DOHH2 (cell line): ENCODE results near the gene FLCN.
"Not testable (repeated sequence)": the region's sequence is repeated elsewhere in the genome, so short reads cannot be mapped to it uniquely, and the experiment has no call there.

ENCODE experiments used
- H3F3A ChIP-seq: fragments of 200-600 bp; sonication (generic), shearing (Covaris generic); 2 replicates; pipeline ENCODE4 v1.6.0; 2016; ENCODE audit warnings: antibody characterized with exemption, mild to moderate bottlenecking; ENCODE audit not compliant: control insufficient read depth, insufficient read depth
- H3K27ac ChIP-seq: fragments of 200-600 bp; sonication (generic); 2 replicates; pipeline ENCODE4 v1.5.1; 2014; ENCODE audit warnings: low read depth, mild to moderate bottlenecking, low read length, moderate library complexity
- H3K27me3 ChIP-seq: fragments of 200-600 bp; sonication (generic); 2 replicates; pipeline ENCODE4 v1.6.1; 2014; ENCODE audit warnings: mild to moderate bottlenecking, low read length, mixed read lengths; ENCODE audit not compliant: control insufficient read depth
- H3K36me3 ChIP-seq: fragments of 200-600 bp; sonication (generic); 2 replicates; pipeline ENCODE4 v1.6.1; 2014; ENCODE audit warnings: mild to moderate bottlenecking, low read length, moderate library complexity, mixed read lengths; ENCODE audit not compliant: control insufficient read depth
- H3K4me1 ChIP-seq: fragments of 200-600 bp; sonication (generic); 2 replicates; pipeline ENCODE4 v1.6.1; 2014; ENCODE audit warnings: mild to moderate bottlenecking, low read length, mixed read lengths; ENCODE audit not compliant: control insufficient read depth
- H3K4me2 ChIP-seq: fragments of 200-600 bp; sonication (generic); 2 replicates; pipeline ENCODE4 v1.6.0; 2014; ENCODE audit warnings: mild to moderate bottlenecking, low read length, moderate library complexity
- H3K4me3 ChIP-seq: fragments of 200-600 bp; sonication (generic); 2 replicates; pipeline ENCODE4 v1.5.1; 2014; ENCODE audit warnings: mild to moderate bottlenecking, low read length, mixed read lengths
- H3K79me2 ChIP-seq: fragments of 200-600 bp; sonication (generic); 2 replicates; pipeline ENCODE4 v1.6.1; 2014; ENCODE audit warnings: mild to moderate bottlenecking, low read length, mixed read lengths; ENCODE audit not compliant: control insufficient read depth
- H3K9me2 ChIP-seq: fragments of 200-600 bp; sonication (generic); replicated peaks from 2 replicates; pipeline ENCODE4 v1.6.1; 2014; ENCODE audit warnings: mild to moderate bottlenecking, low read length, mixed read lengths; ENCODE audit not compliant: control insufficient read depth
- H3K9me3 ChIP-seq: fragments of 200-600 bp; sonication (generic); 2 replicates; pipeline ENCODE4 v1.6.1; 2014; ENCODE audit warnings: antibody characterized with exemption, low read length, mixed read lengths; ENCODE audit not compliant: control insufficient read depth, insufficient read depth
- H4K20me1 ChIP-seq: fragments of 200-600 bp; sonication (generic); 2 replicates; pipeline ENCODE4 v1.6.0; 2014; ENCODE audit warnings: low read depth, mild to moderate bottlenecking, antibody characterized with exemption, low read length, moderate library complexity; ENCODE audit not compliant: control insufficient read depth, insufficient read depth
- EZH2phosphoT487 ChIP-seq: fragments of 200-600 bp; sonication (generic); IDR thresholded peaks from 2 replicates; pipeline ENCODE4 v1.6.1; 2017; ENCODE audit warnings: borderline replicate concordance, mild to moderate bottlenecking, antibody characterized with exemption, low read length, moderate library complexity, mixed read lengths
- TF ChIP-seq, protein P1 (sequence below): fragments of 200-600 bp; sonication (generic); IDR thresholded peaks from one replicate; pipeline ENCODE4 v1.5.1; 2014; ENCODE audit warnings: antibody characterized with exemption, mild to moderate bottlenecking, low read depth, low read length; ENCODE audit not compliant: poor library complexity, severe bottlenecking

Gene FLCN

DNA sequence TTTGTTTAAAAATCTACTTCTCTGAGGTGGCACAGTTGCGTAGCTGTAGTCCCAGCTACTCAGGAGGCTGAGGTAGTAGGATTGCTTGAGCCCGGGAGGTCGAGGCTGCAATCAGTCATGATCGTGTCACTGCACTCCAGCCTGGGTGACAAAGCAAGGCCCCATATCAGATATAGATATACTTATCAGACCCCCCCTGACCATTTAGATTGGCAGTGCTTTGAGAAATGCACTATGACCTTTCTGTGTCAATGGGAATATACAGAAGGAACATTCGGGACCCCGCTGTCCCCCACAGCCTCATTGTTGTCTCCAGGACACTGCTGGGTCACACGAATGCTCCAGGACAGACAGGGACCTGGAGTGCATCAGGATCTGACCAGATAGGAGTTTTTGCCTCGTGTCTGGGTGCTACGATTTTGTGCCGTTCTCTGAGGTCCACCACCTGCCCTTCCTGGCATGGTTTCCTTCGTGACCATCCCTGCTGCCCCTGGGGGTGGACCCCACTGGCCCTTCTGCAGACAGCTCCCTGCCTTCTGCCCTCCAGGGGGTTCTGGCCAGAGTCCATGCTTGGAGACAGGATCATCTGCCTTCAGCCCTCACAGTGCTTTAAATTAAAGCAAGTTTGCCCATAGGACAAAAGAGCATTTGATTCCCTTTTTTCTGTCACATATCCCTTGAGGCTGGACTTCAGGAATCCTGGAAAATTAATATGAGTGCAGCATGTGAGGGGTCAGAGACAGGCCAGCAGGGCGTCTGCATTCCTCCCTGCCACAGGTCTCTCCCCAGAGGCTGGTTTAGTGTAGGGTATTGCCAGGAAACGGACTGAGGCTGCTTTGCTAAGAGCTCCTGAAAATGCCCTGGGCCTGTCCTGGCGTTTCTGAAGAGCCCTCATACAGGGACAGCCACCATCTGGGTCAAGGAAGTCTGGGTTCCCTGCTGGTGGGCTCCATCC, 50.1 kb downstream of the FLCN start:
- no peaks in the 10 kb centered on the region for H3K9me2 ChIP-seq
- no peaks in the 10 kb centered on the region for H4K20me1 ChIP-seq
- no peaks in the 10 kb centered on the region for H3K79me2 ChIP-seq
- H3K27ac ChIP-seq = no peak overlapping the region
- H3F3A ChIP-seq = peaks cover 2% of the 10 kb centered on the region; the same call in 1 of the 2 replicates
- H3K4me1 ChIP-seq = peaks cover 17% of the 10 kb centered on the region
- no peak overlapping the region for H3K4me3 ChIP-seq
- peaks cover 27% of the 10 kb centered on the region for H3K36me3 ChIP-seq
- H3K27me3 ChIP-seq = no peaks in the 10 kb centered on the region
- no peak overlapping the region for H3K4me2 ChIP-seq
- TF ChIP-seq EZH2phosphoT487 = no peak
- TF ChIP-seq, protein P1, sequence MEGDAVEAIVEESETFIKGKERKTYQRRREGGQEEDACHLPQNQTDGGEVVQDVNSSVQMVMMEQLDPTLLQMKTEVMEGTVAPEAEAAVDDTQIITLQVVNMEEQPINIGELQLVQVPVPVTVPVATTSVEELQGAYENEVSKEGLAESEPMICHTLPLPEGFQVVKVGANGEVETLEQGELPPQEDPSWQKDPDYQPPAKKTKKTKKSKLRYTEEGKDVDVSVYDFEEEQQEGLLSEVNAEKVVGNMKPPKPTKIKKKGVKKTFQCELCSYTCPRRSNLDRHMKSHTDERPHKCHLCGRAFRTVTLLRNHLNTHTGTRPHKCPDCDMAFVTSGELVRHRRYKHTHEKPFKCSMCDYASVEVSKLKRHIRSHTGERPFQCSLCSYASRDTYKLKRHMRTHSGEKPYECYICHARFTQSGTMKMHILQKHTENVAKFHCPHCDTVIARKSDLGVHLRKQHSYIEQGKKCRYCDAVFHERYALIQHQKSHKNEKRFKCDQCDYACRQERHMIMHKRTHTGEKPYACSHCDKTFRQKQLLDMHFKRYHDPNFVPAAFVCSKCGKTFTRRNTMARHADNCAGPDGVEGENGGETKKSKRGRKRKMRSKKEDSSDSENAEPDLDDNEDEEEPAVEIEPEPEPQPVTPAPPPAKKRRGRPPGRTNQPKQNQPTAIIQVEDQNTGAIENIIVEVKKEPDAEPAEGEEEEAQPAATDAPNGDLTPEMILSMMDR = no peak
- H3K9me3 ChIP-seq = no peaks in the 10 kb centered on the region

DNA sequence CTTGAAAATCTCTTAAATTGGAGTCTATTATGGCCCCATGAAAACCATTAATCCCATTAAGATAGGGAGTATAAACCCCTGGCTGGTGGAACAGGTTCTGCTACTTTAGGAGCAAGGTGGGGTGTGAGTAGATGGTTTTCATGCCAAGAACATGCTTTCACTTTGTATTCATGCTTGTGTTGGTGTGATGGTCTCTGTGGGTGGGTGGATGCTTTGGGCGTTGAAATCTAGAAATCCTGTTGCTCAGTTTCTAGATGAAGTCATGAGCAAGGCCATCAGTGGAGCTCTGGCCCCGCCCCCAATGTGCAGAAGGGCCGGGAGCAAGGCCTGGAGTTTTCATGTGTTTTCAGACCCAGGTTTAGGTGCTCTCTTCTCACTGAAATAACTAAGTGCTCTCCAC, 50.9 kb downstream of the FLCN start:
- Histone ChIP-seq H3F3A (peaks cover 2% of the 10 kb centered on the region; the same call in 1 of the 2 replicates), H3K36me3 (peaks cover 34% of the 10 kb centered on the region), H3K4me2 (no peak overlapping the region), H4K20me1 (no peaks in the 10 kb centered on the region), H3K4me1 (peaks cover 18% of the 10 kb centered on the region), H3K27ac (no peak overlapping the region), H3K9me2 (no peaks in the 10 kb centered on the region), H3K4me3 (no peak overlapping the region), H3K9me3 (no peaks in the 10 kb centered on the region), H3K27me3 (no peaks in the 10 kb centered on the region), H3K79me2 (no peaks in the 10 kb centered on the region)
- TF ChIP-seq, protein P1 = no peak
- TF ChIP-seq EZH2phosphoT487 = no peak

DNA sequence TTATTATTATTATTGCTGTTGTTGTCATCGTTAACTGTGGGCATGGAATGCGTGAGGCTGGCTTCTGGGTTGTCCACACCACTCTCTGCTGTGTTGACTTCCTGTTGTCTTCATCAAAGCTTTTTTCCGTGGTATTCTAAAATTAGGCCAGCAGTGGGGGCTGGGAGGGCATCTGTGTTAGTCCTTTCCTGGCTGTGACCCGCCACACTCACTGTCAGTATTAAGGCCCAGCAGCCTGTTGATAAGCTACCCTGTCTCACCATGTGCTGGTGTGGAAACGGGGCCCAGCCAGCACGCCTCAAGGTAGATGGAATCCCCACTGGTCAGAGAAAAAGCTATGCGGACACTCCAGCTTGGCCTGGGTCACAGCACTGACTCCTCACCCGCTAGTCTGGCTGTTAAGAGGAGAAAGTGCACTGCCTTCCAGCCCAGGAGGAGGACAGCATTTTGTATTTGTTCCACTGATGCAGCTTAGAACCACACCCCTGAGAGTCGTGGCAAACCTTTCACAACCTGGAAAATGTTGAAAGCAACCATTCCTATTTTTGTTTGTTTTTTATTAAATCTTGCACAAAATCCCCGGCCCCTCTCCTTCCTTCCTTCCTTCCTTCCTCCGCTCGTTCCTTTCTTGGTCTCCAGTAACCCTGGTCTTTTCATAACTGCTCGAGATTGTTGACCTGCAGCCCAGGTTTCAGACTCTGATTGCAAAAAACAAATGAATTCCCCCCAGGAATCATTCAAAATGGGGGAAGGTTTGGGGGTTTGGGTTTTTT, 51.8 kb downstream of the FLCN start:
- H3K4me2 ChIP-seq, H3K79me2 ChIP-seq, H3K4me3 ChIP-seq, H3K27ac ChIP-seq, H3F3A ChIP-seq, H3K9me2 ChIP-seq, H4K20me1 ChIP-seq, H3K9me3 ChIP-seq, H3K27me3 ChIP-seq: not testable (repeated sequence)
- H3K4me1 ChIP-seq = peaks cover 18% of the 10 kb centered on the region
- H3K36me3 ChIP-seq = peaks cover 43% of the 10 kb centered on the region
